Activated CD8-positive, alpha-beta memory T cell treated with anti-CD3 and anti-CD28 coated beads for 48 hours (primary cell): ENCODE results near the gene OR4N5.
"Not testable (repeated sequence)": the region's sequence is repeated elsewhere in the genome, so short reads cannot be mapped to it uniquely, and the experiment has no call there.

ENCODE experiments used
- DNase-seq, 3 experiments: peaks; one replicate each; pipeline ENCODE4 v3.0.0-alpha.2; 2020; ENCODE audit warnings: low read depth in 2 of 3, low spot score in 2 of 3

The OR4N5 gene

GRCh38 chr14:20138520-20138919, at the start of gene OR4N5:
Gene OR4N5 (plus strand): TSS chr14:20138820. CDS start chr14:20143736, 4,916 bp downstream.
- DNase-seq: no peak

- DNase-seq: no peak
Measured at GRCh38 chr14:20092050-20092449, 46.6 kb upstream of the OR4N5 start.

GRCh38 chr14:20093442-20093841, 45.2 kb upstream of the OR4N5 start:
- no peak for DNase-seq

- DNase-seq: not testable (repeated sequence)
Measured at GRCh38 chr14:20098926-20099770, 39.5 kb upstream of the OR4N5 start.

- DNase-seq: no peak
Measured at GRCh38 chr14:20110438-20110837, 28.2 kb upstream of the OR4N5 start, which contains the start of gene OR4K17. Gene OR4K17 (plus strand): TSS chr14:20110739. CDS start chr14:20117500, 6,761 bp downstream.

- no peak for DNase-seq
Measured at GRCh38 chr14:20112321-20112720, 26.3 kb upstream of the OR4N5 start.

- DNase-seq: no peak
Measured at GRCh38 chr14:20116748-20117147, 21.9 kb upstream of the OR4N5 start.

- no peak for DNase-seq
Measured at GRCh38 chr14:20118795-20119194, 19.8 kb upstream of the OR4N5 start.

- no peak for DNase-seq
Measured at GRCh38 chr14:20143911-20144310, 5.3 kb downstream of the OR4N5 start.

GRCh38 chr14:20144820-20145219, 6.2 kb downstream of the OR4N5 start:
- no peak for DNase-seq

- DNase-seq: no peak
Measured at GRCh38 chr14:20164462-20164861, 25.8 kb downstream of the OR4N5 start.

- DNase-seq: no peak
Measured at GRCh38 chr14:20167091-20167490, 28.5 kb downstream of the OR4N5 start.

GRCh38 chr14:20169852-20170251, 31.2 kb downstream of the OR4N5 start:
- not testable (repeated sequence) for DNase-seq

- DNase-seq: not testable (repeated sequence)
Measured at GRCh38 chr14:20174205-20174604, 35.6 kb downstream of the OR4N5 start.

GRCh38 chr14:20176330-20176729, 37.7 kb downstream of the OR4N5 start:
- DNase-seq: no peak

- DNase-seq: no peak
Measured at GRCh38 chr14:20177433-20177974, 38.9 kb downstream of the OR4N5 start.

- DNase-seq: no peak
Measured at GRCh38 chr14:20179218-20179617, 40.6 kb downstream of the OR4N5 start.

- no peak for DNase-seq
Measured at GRCh38 chr14:20179880-20180279, 41.3 kb downstream of the OR4N5 start.

GRCh38 chr14:20180486-20180885, 41.9 kb downstream of the OR4N5 start:
- no peak for DNase-seq

- DNase-seq: no peak
Measured at GRCh38 chr14:20184181-20184580, 45.6 kb downstream of the OR4N5 start.

- DNase-seq: no peak
Measured at GRCh38 chr14:20190596-20190995, 52.0 kb downstream of the OR4N5 start, which contains the start of gene OR11G2. Gene OR11G2 (plus strand): TSS chr14:20190896. CDS start chr14:20197438, 6,542 bp downstream.

GRCh38 chr14:20191396-20191795, 52.8 kb downstream of the OR4N5 start:
- no peak for DNase-seq
